ENCODE results near the gene PIK3R6.
A peak's percentile ranks its signal among the peaks of the same experiment; 100 is the strongest.

PIK3R6 gene, protein sequence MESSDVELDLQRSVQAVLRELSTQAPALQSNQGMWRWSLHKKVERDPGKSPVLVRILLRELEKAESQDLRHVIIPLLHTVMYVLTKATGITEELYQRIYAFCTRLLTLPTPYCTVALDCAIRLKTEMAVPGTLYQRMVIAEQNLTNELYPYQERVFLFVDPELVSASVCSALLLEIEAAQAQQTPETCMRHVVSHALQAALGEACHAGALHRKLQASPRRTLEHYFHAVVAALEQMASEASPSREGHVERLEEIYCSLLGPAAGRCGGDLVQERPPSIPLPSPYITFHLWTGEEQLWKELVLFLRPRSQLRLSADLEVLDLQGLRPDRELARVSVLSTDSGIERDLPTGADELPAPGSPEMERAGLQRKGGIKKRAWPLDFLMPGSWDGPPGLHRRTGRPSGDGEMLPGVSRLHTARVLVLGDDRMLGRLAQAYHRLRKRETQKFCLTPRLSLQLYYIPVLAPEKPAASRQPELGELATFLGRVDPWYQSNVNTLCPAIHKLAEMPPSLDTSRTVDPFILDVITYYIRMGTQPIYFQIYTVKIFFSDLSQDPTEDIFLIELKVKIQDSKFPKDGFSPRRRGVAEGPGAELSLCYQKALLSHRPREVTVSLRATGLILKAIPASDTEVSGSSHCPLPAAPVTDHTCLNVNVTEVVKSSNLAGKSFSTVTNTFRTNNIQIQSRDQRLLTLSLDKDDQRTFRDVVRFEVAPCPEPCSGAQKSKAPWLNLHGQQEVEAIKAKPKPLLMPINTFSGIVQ

DNA sequence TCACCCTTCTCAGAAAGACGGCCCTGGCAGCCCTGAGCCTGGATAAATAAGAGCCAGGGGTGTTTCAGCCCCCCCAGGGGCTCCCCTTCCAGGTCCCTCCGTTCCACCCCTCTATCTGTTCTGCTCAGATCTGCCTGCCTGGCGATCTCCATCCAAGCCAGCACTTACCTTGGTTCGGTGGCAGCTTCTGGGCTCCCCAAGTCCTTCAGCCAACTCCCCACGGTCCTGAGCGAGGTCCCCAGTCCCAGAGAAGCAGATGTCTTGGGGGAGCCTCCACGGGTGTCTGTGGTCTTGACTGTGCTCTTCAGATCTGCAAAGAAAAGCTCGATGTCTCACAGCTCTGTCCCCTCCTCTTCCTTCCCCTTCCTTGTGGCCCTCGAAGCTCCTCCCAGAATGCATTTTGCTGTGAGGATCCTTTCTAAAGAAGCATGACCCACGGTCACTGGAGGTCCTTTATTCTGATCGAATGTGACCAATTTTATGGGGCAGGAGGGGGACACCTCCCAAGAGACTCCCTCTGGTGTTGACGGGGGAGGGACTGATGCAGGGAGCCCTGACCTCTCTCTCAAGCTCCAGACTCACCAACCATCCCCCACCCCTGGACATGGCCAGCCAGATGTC is at the start of gene PIK3R6:
Gene PIK3R6 (minus strand): TSS at position 314 of the 621 bp plus-strand sequence. CDS start 17,880 bp downstream, outside the sequence.
- no peak for DNase-seq
- intact Hi-C loops (cut with DNase I) = no loop called here

DNA sequence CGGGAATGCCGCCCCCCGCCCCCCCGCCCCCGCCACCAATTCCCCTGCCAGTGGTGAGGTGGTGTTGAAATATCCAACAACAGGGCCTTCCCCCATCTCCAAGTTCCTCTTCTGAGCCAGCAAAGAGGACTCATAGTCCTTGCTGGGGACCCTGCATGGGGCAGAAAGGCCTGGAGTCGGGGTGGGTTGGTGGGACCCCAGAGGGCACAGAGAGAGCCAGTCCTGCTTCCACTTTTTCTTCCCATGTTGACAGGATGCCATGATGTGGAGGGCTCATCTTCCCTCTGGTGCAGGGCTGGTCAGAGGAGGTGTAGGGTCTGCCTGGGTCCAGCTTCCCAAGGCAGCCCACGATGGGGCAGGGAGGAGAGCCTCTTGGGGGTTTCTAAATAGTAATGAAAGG is 49.0 kb upstream of the PIK3R6 start:
- DNase-seq = no peak
- intact Hi-C loops (cut with DNase I) = no loop called here

DNA sequence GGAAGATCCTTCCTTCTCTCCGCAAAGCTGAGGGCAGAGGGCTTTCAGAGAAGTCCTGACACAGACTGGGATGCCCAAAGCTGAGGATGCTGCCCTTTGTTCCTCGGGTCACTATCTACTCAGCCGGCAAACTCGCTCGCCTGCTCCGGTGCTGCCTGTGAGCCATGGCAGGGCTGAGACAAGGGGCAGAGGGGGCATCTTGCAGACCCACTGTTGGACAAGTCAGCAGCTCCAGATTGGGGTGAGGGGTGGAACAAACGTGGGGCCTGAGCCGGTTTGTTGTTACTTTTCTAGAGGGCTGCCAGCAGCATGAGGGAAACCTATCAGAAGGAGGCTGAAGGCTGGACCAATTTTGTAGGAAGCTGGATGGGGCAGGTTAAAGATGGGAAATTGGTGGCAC is 47.1 kb upstream of the PIK3R6 start:
- intact Hi-C loops (cut with DNase I) = no loop called here
- DNase-seq = no peak

DNA sequence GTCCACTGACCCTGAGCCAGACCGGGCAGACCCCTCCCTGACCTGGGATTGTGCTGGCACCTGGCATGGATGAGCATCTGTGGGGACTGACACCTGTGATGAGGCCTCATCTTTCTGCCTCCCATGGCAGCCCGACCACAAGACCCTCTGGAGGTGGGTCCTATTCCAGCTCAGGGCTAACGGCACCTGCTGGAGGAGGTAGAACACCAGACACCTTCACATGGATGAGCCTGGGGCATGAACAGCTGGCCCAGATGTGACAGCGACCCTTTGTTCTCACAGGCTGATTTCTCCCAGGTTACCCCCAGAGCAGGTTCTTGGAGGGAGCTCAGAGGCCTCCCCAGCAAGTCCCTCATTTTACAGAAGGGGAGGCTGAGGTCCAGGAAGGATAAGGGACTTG is 46.4 kb upstream of the PIK3R6 start:
- DNase-seq = no peak
- intact Hi-C loops (cut with DNase I) = no loop called here

DNA sequence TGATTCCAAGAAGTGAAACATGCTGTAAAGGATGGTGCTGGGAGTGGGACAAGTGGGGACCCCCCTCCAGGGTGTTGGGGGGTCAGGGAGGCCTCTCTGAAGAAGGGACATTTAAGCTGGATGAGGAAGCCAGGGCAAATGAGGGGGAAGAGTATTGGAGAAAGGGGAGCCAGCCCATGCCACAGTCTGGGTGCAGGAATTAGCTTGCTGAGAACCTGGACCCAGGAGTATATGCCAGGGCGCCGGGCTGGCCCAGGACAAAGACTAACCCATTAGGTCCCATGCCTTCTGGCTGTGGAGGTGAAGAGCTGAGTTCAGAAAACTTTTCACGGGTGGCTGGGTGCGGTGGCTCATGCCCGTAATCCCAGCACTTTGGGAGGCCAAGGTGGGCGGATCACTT is 45.6 kb upstream of the PIK3R6 start:
- intact Hi-C loops (cut with DNase I) = no loop called here
- DNase-seq = no peak

DNA sequence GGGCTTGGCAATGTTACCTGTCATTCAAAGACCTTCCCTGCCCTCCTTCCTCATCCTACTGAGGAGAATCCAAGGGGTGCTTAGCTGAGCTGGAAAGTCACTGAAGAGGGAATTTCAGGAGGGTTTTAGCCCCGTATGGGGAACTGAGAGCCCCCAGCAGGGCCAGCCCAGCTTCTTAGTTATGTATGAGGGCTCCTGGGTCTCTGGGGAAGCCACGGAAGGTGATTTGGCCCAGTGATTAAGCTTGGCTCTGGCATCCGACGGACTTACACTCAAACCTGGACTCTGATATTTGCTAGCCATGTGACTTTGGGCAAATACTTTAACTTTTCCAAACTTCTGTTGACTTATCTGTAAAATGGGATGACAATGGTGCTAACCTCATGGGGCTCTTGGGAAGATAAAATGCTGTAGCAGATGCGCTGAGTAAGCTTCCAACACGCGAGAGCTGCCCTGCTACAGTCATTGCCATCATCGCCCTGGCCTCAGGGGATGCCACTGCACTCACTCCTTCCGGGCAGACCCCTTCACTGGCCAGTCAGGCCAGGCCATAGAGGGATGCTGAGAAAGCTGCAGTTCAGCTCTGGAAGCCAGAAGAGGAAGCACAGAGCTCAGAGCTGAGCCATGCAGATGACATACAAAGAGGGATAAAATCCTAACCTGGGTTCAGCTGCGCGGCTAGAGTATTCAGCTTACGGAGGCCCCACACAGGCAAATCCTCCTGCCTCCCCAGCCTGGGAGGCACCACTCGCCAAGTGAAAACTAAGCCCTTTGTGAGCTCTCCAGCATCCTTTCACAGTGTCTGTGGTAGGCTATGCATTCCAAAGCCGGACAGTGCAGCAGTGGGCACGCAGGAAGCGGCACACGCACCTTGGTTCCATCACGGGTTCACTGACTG is 44.9 kb upstream of the PIK3R6 start:
- intact Hi-C loops (cut with DNase I) = no loop called here
- no peak for DNase-seq

DNA sequence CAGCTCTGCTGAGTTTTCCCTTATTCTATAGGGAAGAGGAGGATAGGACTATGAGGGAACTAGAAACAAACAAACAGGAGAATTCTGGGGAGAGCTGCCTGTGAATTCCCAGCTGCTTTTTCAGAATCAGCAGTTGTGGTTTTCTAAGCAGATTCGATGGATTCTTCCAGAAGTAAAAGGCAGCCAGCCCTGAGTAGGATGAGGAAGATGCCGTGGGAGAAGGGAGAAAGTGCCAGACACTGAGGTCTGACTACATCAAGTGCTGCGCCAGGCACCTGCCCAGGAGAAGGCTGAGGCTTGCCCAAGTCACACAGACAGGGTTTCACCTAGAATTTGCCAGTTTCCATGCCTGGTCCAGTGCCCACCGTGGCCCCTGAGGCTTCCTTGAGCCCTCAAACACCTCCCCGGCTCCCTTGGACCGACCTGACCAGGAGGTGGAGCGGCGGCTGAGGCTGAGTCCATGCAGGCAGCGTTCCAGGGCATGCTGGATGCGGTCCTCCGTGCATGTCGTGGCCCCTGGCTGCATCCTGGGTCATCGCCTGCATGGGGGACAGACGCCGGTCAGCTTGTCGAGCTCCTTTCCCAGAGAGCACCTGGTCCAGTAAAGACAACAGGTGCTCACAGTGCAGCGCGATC is 43.6 kb upstream of the PIK3R6 start:
- no peak for DNase-seq
- intact Hi-C loops (cut with DNase I) = no loop called here

DNA sequence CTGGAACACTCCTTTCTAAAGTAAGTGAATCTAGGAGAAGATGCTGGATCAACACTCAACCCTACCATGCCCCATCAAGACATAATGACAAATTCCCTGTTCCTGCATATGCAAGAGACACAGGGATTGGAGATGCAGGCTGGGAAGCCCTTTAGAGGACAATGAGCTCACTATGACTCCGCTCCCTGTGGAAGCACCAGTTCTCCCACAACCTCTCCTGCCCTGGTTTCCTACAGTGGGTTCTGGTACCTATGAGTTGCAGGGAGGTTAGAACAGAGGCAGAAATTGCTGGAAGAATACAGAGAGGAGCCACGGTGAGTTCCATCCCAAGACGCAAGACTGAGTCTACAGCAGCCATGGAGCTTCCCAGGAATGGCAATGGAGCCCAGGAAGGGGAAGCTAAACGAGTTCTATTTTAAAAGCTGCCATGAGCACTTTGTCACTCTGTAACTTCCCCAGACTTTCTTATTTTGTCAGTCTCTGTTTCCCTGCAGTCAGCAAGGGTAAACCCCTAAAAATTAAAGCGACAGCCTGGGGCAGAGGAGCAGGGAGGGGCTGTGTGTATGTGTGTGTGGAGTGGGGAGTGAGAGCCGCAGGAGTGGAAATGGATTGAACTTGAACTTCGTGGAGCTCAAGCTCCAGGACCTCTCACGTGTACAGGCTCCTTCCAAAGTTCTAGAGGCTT is 42.3 kb upstream of the PIK3R6 start:
- intact Hi-C loops (cut with DNase I) = no loop called here

DNA sequence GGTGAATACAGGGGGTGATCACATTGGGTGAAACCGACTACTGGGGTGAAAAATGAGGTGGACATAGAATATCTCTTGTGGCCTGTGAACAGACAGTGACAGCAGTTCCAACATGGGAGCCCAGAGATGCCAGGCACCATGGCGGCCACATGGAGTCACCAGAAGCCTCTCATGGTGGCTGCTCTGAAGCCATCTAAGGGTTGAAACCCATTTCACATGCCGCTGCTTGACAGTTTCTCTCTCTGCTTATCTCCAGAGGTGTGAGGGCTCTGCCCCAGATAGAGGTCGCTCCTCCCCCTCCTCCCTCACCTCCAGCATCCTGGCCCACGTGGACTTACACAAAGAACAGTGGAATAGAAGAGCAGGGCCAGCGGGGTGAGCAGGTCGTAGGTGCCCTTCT is 37.9 kb upstream of the PIK3R6 start:
- intact Hi-C loops (cut with DNase I) = no loop called here
- peak in 2 of 42 donors; percentile 8 to 29 for DNase-seq

More for the DNA sequence above, 42.3 kb upstream of the PIK3R6 start:
- peak in 1 of 42 donors; percentile 8 for DNase-seq

DNA sequence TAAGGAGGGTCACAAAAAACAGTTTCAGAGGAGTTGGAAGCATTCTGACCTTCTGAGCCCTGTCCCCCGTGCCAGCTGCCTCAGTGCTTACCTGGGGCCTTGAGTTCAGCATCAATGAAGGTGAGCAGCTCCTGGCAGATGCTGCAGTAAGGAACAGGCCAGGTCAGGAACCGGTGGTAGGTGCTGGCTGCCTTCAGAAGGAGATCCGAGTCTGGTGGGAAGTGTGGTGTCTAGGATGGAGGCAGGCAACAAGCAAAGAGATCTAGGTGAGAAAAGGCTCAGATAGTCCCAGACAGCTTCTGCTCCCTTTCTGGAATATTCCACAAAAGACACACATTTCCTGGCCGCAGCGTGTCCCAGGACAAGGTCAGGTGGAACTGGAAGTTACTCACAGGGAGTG is 37.2 kb upstream of the PIK3R6 start:
- DNase-seq = peak in 1 of 42 donors; percentile 10
- intact Hi-C loops (cut with DNase I) = no loop called here

DNA sequence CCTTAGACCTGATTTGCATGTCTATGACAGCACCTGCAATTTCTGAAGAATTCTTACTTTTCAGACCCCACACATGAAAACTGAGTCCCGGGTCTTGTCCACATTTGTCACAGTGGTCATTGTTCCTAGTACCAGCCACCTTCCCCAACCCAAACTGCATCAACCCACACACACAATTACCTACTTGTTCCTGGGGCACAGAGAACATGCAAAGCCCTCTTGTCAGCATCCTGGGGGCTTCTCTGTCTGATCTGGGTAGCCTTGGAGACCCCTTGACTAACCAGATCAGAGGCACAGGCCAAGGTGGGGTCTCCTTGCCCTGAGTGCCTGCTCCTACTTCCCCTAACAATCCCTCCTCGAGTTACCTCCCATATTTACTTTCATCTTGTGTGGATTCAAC is 36.7 kb upstream of the PIK3R6 start:
- intact Hi-C loops (cut with DNase I) = no loop called here
- no peak for DNase-seq

DNA sequence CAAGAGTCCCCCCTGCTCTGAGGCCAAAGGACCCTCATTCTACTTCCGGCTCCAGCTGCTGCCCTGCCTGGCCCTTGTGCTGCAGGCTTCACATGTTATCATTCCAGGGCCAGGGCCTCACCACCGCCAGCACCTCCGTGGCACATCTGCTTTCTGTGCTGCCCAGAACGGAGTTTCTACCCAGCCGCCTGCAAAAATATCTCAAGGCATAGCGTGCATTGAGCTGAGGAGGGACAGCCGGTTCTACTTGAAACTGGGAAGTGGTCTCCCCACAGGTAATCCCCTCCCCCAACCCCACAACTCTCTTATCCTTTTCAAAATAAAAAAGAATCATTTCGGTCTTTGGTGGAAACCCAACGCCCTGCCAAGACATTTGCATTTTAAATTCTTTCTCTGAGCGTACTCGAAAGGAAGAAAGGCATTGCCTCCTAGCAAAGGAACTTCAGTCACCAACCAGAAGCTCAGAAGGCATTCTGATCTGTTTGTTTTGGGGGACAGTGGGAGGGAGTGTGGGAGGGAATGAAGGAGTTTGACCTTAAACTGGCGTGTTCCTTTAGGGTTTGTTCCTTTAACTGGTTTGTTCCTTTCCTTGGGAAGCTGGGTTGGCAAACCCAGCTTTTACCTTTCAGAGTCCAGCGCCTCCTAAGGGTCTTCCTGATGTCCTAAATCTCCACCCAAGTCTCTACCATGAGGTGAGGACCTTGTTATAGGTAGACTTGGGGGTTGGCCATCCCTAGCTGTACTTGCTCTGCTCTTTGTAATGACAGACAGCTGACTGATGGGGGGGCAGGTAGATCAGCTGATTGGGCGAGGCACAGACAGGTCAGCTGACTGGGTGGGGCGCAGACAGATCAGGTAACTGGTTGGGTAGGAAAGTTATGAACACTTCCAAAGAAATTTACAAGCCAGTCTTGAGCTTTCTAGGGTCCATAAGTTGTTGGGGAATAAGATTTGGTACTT is 33.4 kb upstream of the PIK3R6 start:
- DNase-seq = peak in 5 of 42 donors; percentile 2 to 25 (median 10)
- intact Hi-C loops (cut with DNase I) = no loop called here

DNA sequence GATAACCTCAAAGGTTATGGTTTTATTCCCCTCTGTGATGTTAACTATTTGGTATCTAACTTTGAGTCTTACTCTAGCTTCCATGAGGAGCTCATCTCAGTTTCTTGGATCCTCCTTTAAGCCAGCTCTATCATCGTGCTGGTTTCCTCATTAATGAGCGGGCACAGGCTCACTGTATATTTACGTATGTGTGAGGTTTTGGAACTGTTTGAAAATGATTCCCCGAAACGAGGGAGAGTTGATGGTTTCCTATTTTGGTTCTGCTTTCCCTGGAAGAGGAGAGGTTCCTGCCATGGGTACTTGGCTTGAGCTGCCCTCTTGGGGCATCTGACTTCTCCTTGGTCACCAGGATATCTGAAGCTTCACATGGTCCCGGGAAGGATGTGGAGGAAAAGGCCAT is 32.7 kb upstream of the PIK3R6 start:
- no peak for DNase-seq
- intact Hi-C loops (cut with DNase I) = no loop called here

DNA sequence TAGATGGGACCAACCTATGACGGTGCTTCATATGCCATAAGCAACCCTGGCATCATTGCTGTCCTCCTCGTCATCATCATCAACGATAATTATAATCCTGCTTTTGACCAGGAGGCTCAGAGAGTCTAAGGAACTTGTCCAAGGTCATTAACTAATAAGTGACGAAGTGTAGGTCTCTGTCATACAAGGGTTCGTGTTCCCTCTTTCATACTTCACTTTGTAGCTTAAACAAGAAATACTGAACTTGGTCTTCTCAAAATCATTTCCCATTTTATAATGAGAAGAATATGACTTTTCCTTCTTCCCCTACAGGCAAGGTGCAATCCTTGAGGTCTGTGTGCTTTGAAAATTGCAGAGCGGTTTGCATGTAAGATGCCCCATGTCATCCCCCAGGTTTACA is 31.2 kb upstream of the PIK3R6 start:
- intact Hi-C loops (cut with DNase I) = no loop called here
- DNase-seq = peak in 1 of 42 donors; percentile 4

DNA sequence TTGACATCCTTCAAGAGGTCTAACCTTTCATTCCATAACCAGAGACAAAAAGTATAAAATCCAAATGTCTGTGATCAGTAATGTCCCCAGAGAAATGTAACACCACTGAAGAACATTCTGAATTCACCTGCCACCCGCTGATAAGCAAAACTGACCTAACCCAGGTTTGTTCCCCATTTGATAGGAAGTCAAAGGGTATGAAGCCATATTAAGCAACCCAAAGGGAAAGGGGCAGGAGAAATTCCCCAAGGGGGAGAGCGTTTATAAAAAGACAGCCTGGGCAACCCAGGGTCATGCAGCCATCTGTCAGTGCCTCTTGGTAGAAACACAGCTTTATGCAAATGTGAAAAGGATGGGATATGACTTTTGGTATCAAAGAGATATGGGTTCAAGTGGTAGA is 30.7 kb upstream of the PIK3R6 start:
- no peak for DNase-seq
- intact Hi-C loops (cut with DNase I) = no loop called here

DNA sequence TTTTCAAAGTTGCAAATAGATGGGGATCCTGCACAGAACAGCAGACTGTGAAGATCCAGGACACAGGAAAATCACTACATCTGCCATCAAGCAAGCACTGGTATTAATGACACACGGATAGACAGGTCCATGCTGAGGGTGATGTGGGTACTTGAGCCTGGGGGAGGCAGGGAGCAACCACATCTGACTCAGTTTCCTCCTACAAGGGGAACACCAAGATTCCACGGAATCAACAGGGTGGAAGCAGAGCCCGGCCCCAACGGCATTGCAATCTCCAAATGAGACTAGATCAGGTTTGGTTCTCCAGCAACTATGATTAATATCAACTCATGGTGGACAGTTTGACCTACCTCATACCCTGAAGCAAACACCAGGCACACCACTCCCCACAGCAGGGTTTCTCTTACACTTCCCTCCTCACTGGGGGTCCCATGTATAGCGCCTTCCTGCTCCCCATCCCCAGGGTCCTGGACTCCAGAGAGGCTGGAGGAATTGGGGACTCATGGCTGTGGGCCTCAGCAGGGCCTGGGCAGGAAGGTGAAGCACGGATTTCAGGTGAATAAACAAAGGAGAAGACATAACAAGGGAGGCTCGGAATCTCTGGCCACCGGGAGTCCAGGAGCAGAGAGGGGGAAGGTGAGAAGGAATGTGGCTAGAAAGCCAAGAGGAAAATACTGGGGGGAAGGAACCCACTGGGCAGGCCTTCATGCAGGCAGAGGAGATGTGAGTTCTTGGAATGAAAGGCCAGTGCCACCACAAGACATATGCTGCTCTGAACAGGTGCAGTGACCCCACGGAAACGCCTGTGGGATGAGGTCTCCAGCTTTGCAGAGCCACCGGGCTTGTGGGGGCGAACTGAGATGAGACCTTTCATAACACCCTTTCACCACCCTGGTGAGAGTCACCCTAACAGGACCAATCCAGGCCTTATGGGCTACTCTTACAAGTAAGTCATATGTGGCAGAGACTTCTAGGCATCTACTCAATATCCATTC is 29.5 kb upstream of the PIK3R6 start:
- peak in 6 of 42 donors; percentile 2 to 37 (median 22) for DNase-seq
- intact Hi-C loops (cut with DNase I) = no loop called here

All from head of caudate nucleus (tissue), 42 donors.